ENCODE measurements around the gene GCHFR.

The GCHFR gene

DNA sequence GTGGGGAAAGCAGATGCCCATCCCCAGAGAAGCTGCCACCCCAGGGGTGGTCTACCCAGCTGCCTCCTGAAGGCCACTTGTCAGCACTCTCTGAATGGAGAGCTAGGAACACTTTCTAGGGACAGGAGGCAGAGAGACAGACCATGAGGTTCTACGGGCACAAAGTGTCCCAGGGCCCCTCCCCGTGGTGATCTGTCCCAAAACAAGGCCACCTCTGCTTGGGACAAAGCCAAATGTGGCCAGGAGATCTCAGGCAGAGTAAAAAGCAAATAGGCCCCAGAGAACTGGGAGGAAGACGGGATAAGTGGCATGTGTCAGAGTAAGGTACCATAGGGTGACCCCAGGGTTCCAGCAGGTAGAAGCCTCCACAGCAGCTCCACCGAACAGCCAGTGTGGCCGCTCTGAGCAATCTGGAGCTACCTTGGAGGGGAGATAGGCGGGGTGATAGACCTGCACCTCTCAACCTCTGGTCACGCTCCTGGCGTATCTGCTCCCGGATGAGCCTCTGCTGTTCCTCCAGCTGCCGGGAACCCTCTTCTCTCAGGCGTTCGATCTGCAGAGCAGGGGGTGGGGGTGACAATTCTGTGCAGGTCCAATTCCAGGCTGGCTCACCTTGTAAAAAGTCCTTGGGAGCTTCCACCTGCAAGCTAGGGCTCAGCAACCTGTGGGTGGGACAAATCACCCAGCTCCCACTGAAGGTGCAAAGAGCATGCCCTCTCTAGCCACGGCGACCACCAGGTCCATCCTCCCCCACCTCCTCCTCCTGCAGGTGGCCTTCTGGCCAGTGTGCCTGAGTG is 12.1 kb downstream of the GCHFR start:
- DNase-seq (ENCODE audit: low read depth in 2 of 3, low spot score in 2 of 3) = no peak

DNA sequence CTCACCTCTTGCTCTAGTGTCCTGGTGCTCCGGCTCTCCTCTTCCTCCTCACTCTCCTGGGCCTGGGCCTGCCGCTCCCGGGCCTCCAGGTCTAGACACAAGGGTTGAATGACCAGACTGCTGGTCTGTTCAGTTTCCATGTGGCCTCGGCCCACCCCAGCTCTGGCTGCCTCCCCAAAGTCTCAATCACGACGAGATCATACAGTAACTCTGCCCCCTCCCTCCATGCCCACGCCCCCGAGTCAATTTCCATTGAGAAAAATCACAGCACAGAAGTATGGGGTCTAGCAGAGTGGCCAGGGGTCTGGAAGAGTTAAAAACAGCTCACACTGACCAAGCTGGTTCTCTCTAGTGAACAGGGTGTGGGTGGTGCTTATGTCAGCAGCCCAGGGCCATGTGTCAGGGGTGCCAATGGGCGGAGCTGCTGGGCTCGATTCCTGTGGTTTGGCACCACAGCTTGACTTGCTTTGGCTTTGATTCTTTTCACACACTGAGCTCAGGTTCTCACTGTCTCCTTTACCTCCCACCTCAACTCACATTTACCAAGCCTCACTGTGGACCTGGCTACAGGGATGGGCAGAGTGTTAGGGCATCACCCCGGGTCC is 12.8 kb downstream of the GCHFR start:
- DNase-seq (ENCODE audit: low read depth in 2 of 3, low spot score in 2 of 3) = no peak

DNA sequence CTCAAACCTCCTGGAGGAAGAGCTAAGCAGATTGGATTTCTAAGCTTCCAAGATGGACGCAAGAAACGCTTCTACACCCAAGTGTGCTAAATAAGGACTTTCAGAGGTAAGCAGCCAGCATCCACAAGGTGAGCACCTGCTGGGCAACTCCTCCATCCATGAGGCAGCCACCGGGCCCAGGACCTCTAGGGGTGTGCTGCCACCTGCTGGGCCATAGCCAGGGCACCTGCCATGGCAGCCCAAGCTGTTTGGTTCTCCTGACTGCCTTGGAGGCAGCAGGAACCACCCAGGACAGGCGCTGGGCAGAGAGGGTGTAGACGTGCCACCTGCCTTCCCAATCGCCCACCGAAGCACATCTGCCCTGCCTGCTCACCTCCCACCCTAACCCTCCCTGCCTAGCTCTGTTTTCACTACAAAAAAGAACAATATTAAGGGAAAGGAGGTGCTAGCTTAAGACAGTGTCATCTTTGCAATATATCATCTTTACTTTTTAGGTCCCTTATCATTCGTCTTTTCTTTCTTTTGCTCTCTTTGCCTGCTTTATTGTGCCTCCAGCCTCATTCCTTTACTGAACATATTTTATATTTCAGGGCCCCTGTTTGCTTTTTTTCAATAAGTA is 18.9 kb downstream of the GCHFR start:
- peak; percentile 32 to 47 (median 43) for DNase-seq (ENCODE audit: low read depth in 2 of 3, low spot score in 2 of 3)

DNA sequence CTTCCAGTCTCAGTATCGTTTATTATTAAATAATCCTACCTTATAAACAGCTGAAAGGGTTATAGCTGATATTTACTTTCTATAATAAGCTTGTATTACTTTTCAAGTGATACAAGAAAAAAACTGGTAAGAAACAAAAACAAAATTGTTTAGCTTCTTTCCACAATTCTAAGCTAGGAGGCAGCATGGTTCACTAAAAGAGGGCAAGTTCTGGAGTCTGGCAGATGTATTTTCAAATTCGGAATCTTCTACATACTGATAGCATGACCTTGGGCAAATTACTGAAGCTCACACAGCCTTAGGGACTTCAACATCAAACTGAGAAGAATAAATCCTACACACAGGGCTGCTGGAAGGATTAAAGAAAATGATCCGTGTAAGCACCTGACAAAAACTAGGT is 21.3 kb downstream of the GCHFR start:
- DNase-seq (ENCODE audit: low read depth in 2 of 3, low spot score in 2 of 3) = no peak

DNA sequence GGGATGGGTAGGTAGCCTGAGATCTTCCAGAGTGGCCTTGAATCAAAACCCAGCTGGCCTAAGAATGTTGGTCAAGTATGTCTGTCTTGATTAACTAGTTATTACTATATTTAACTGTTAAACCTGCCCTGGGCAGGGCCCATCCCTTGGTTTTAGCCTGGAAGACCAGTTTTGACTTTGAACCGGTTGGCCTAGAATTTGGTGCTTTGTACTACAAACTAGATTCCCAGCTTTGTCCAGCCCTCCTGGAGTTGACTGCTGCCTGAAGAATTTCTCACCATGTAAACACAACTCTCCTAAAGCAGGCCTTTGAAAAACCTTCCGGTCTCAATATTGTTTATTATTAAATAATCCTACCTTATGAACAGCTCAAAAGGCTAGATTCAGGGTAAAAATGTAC is 21.9 kb downstream of the GCHFR start:
- no peak for DNase-seq (ENCODE audit: low read depth in 2 of 3, low spot score in 2 of 3)

DNA sequence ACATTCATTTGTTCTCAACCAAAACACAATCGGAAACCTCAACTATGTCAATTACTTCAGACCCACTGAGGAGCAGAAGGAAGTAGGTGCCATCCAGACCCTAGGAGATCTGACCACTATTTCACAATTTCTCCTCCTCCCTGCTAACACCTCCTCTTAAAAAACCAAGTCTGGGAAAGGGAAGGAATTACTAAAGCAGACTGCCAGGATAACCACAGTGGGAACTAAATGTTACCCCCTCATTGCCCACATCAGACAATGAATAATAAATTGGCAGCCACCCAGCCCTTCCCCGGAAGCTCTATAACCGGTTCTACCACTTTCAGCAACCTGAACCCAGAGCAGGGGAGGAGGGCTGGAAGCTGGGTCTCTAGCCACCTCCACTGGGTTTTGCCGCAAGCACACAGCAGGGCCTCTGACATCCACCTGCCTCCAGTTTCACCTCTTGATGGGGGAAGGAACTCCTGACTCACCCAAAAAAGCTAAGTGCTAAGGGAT is 23.5 kb downstream of the GCHFR start:
- DNase-seq (ENCODE audit: low read depth in 2 of 3, low spot score in 2 of 3) = peak in 2 of 3 experiments; percentile 29 to 33

DNA sequence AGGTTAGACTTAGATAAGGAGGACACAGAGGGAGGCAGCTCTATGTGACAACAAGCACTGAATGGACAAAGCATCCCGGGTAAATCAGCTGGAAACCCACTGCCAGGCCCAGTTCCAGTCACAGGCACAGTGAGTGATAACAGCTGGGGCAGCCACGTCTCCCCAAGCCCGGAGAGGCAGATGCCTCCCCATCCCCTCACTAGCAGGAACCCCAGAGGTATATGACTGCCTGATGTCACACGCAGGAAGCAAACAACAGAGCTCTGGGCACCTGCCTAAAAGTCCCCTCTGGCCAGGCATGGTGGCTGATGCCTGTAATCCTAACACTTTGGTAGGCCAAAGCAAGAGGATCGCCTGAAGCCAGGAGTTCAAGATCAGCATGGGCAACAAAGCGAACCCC is 24.1 kb downstream of the GCHFR start:
- DNase-seq (ENCODE audit: low read depth in 2 of 3, low spot score in 2 of 3) = no peak

DNA sequence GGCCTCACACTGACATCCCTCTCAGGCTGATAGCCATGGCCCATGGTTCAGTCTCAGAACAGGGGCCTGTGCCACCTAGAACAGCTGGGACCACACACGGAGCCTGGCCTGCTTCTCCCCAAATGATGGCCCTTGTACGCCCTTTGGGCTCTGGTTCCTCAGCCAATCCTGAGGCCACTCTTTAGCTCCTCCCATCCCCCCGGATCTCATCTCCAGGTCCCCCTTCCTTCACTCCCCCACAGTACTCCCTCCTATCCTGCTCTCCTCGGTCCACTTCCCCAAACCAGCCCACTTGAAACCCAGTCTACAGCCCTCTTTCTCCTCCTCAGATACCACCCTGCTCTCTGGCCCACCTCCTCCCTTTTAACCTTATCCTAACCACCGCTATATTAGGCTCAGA is 25.3 kb downstream of the GCHFR start:
- no peak for DNase-seq (ENCODE audit: low read depth in 2 of 3, low spot score in 2 of 3)

DNA sequence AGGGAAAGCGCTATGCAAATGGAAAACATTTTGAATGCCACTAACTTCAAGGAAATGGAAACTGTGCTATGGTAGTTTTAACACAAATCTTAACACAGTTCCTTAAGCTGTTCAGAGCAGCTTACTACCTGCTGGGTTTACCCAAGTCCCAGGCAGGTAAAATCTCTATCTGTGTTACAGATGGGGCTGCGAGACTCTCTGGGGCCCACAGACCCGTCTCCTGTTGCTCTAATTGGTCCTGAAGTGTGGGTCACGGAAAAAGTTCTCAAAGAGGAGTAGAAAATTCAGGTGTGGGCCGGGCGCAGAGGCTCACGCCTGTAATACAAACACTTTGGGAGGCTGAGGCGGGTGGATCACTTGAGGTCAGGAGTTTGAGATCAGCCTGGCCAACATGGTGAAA is 26.1 kb downstream of the GCHFR start:
- DNase-seq (ENCODE audit: low read depth in 2 of 3, low spot score in 2 of 3) = no peak

DNA sequence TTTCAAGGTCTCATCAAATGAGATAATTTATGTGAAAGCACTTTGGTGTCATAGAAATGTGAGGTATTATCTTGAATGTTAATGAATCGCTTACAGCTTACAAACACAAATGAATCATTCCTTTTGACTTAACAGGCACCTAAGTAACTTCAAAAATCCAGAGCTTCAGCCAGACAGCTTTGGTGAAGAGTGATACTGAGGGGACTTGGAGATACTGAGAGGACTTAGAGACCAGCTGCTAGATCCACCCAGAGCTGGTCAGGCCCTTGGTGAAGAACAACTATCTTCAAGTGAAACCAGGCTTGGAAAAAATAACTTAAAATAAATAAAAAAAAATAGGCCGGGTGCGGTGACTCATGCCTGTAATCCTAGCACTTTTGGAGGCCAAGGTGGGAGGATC is 26.9 kb downstream of the GCHFR start:
- no peak for DNase-seq (ENCODE audit: low read depth in 2 of 3, low spot score in 2 of 3)

DNA sequence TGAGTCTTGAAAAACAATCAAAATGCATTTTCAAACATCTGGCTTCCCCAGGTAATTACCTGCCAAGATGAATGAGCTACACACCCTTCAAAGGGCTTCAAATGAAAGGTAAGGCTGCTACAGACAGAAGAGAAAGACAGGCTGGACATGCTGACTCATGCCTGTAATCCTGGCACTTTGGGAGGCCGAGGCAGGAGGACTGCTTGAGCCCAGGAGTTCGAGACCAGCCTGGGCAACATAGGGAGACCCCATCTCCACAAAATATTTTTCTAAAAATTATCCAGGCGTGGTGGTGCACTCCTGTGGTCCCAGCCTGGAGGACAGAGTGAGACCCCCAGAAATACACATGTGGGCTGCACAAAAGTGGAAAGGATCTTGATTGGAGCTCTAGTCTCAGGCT is 28.5 kb downstream of the GCHFR start:
- no peak for DNase-seq (ENCODE audit: low read depth in 2 of 3, low spot score in 2 of 3)

DNA sequence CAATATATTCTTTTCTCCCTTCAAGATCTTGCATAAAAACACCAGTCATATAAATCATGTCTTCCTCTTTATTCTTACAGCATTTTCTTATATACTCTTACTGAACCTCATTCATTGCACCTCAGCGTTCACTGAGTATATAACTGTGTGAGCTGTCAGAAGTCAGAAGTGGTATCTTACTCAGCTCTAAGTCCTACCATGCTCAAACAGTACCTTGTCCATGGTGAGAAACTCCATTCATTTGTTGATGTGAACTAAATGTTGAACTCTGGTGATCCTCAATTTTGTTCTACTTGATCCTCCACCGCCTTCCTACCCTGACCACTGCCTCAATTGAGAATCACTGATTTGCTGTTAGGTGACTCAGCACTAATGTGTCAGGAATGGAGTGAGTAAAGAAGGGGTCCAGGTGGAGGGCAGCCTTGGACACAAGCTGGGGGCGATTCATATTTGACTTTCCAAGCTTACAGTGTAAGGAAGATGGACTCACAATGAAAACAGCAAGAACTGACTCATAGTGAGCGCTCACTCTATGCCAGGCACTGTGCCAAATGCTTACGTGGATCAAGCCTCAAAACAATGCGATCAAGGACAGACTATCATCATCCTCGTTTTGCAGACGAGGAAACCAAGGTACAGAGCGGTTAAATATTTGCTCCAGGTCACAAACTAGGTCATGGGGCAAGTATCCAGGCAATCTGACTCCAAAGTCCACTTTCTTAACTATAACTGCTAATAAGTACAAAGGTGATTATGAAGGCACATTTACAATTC is 29.5 kb downstream of the GCHFR start:
- DNase-seq (ENCODE audit: low read depth in 2 of 3, low spot score in 2 of 3) = no peak

DNA sequence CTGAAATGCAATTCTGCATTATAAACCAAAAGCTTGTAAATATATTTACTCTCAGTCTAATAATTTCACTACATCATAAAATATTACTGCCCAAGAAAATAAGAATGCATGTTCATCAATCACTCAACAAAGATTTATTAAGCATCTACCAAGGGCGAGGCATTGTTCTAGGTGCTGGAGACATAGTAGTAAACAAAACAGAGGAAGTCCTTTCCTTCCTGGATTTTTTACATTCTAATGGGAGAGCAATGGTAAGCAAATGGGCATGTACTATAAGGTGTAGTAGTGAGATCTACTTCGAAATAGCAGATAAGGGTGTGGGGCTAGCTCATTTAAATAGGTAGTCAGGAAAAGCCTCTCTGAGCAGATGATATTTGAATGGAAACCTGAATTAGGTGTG is 32.2 kb downstream of the GCHFR start:
- no peak for DNase-seq (ENCODE audit: low read depth in 2 of 3, low spot score in 2 of 3)

DNA sequence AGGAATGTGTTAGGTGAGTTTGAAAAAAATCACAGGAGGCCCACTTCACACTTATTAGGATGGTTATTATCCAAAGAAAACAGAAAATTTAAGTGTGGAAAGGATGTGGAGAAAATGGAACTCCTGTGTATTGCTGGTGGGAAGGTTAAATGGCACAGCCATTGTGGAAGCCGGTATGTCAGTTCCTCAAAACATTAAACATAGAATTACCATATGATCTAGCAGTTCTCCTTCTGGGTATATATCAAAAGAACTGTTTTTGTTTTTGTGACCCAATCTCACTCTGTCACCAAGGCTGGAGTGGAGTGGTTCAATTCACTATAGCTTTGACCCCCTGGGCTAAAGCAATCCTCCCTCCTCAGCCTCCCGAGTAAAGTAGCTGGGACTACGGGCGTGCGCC is 32.6 kb downstream of the GCHFR start:
- no peak for DNase-seq (ENCODE audit: low read depth in 2 of 3, low spot score in 2 of 3)

DNA sequence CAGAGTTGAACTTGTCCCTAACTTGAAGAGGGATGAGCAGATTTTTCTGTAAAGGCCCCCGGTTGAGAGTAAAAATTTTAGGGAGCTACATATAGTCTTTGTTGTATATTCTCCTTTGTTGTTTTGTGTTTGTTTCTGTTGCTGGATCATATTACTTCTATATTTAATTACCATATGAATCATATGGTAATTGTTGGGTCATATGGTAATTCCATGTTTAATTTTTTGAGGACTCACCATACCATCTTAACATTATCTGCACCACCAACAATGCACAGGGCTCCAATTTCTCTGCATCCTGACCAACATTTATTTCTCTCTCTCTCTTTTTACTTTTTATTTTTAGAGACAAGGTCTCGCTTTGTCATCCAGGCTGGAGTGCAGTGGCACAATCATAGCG is 35.7 kb downstream of the GCHFR start:
- DNase-seq (ENCODE audit: low read depth in 2 of 3, low spot score in 2 of 3) = no peak

DNA sequence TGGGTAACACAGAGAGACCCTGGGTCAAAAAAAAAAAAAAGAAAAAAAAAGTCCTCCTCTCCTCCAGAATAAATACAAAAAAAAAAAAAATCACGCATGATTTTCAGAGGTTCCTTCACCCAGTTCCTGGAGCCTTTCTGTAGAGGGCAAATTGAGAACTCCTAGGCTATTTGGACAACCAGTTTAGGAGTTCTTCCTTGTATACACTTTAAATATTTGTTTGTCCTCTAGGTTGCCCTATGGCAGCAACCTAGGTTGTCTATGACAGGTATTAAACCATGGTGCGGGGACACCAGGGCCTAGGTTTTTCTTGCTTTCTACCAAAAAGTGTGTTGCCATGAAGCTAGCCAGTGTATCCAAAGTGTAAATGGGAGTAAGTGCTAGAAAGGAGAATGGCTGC is 39.2 kb downstream of the GCHFR start:
- no peak for DNase-seq (ENCODE audit: low read depth in 2 of 3, low spot score in 2 of 3)

DNA sequence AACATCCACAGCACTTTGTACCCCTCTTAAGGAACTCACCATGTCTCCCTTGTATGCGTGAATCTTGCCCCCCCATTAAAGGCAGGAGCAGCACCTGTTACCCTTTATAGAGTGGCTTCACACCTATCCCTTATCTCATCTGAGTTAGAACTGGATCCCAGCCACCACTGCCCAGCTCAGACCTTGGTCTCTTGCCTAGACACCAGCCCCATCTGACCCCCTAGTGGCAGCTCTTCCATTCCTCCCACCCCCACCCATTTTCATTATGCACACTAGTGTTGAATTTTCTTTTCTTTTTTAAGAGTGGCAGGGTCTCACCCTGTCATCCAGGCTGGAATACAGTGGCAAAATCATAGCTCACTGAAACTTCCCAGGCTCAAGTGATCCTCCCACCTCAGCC is 39.8 kb downstream of the GCHFR start:
- no peak for DNase-seq (ENCODE audit: low read depth in 2 of 3, low spot score in 2 of 3)

DNA sequence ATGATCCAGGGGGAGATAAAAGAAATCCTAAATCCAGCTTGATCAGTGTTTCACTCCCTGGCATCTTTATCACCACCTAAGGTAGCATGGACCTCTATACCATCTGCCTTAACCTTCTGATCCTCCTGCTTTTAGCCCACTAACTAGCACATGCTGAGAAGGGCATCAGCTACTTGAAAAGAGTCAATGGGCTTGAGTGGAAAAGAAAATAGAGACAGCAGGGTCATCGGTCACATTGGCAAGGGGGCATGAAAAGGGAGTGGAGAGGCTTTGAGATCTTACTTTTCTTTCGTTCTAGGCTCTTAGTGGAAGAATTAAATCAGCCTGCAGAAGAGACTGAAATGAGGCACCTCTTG is 42.8 kb downstream of the GCHFR start:
- DNase-seq (ENCODE audit: low read depth in 2 of 3, low spot score in 2 of 3) = no peak

DNA sequence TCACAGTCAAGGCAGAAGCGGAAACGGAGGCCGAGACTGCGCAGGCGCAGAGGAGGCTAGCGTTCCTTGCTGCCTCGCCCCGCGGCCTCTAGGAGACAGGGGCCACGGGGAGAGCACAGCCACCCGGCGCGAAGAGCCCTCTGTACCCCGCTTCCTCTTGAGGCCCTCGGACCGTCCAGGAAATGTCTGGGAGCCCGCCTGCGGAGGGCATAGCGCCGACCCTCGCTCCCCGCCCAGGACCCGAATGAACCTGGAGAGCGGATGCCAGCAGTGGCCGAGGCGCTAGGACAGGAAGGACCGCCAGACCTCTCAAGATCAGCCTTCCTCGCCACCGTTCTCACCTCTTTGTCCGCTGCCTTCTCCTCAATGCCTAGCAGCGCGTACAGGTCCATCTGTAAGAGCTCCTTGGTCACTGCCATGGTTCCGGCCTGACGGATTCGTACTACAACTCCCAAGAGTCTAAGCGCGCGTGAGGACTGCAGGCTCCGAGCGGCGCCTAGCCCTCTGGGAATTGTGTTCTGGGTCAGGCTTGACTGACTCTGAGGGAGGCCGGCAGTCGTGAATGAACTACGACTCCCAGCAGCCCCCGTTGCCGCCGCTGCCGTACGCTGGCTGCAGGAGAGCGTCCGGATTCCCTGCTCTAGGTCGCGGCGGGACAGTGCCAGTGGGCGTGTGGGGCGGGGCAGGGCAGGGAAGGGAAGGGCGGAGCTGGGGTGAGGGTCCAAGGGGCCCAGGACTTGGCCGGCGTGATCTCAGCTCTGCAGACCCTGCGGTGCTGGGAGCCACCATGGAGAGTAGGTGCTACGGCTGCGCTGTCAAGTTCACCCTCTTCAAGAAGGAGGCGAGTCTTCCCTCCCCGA is 43.4 kb downstream of the GCHFR start, which contains the start of the genes DNAJC17 and ZFYVE19:
TSS of gene DNAJC17 (minus strand) at position 446 of the 860 bp plus-strand sequence. CDS start at position 419, 27 bp downstream.
TSS of gene ZFYVE19 (plus strand) at position 62 of the 860 bp plus-strand sequence. CDS start at position 563, 501 bp downstream.
- DNase-seq (ENCODE audit: low read depth in 2 of 3, low spot score in 2 of 3) = peak; percentile 84 to 90 (median 89)

DNA sequence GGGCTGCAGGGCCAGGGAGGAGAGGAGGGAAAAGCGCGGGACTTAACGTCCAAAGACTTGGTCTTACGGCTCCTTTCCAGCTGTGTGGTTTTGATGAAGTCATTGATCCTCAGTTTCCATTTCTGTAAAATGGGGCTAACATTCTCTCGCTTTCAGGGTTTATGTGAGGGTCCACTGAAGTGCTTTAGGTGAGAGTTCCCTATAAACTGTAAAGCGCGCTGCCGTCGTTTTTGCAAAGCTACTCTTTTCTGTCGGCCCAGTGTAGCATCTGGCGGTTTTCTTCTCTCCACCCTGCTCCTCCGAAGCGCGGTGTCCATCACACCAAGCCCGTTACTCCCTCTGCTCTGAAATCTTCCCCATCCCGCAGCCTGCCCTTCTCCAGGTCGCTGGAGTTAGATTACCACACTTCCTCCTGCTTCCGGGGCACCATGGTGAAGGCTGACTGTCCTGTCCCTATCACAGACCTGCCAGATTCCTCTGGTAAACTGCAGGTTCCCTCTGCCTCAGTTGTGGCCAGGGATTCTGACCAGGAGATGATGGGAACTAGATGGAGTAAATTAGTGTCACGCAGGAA is 44.1 kb downstream of the GCHFR start:
- DNase-seq (ENCODE audit: low read depth in 2 of 3, low spot score in 2 of 3) = no peak

Data from activated CD8-positive, alpha-beta memory T cell treated with anti-CD3 and anti-CD28 coated beads for 48 hours (primary cell).